NCI-H82 (cell line): Measurements from ENCODE around the gene SUSD4.

ENCODE experiments used
- DNase-seq: peaks from one replicate; lab custom pipeline; 2025; lab: John Stamatoyannopoulos, UW

Gene SUSD4

DNA sequence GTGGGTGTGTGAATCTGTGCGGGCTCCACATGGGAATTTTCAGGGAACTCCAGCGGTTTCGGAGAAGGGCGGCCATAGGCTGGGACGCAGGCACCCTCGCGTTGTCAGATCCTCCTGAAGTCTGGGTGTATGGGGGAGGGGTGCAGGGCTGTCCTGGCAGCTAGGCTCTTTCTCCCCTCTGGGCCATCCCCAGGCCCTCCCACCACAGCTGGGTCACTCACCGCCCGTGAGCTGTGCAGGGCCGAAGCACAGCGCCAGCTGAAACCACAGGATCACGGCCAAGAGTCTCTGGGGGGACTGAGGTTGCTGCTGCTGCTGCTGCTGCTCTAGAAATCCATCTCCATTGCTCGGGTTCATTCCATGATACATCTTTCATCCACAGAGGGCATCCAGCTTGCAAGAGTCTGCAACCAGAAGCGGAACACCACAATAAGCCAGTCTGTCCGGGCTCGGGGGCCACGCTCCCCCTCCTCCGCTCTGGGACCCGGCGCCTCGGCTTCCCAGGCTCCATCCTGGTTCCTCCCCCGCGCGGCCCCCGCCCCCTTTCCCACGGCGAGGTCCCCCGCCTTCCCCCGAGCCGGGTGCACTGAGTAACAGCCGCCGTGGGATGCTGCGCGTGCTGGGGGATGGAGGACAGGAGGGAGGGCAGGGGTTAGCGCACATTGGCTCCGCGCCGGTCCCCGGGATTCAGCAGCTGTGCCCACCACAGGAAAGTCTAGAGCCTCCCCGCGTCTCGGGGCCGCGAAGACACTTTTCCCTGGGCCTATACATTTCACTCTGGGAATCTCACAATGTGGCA is 720 bp downstream of the SUSD4 start:
- peak; percentile 65 for DNase-seq

DNA sequence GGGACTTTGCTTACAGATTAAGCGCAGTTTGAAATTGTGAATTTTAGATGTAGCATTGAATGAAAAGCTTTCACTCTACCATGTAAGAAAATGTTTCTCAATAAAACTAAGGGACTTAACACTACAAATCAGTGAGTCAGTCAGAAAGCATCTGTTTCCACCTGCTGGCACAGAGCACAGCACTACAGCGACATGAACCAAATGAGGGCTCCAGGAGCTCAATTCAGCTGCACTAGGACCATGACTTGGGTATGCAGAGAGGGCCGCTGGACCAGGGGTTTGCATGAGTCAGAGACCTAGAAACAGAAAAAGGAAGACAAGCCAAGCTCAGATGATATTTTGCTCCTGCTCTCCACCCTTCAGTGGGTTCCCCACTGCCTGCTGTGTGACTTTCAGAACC is 5.2 kb downstream of the SUSD4 start:
- no peak for DNase-seq

DNA sequence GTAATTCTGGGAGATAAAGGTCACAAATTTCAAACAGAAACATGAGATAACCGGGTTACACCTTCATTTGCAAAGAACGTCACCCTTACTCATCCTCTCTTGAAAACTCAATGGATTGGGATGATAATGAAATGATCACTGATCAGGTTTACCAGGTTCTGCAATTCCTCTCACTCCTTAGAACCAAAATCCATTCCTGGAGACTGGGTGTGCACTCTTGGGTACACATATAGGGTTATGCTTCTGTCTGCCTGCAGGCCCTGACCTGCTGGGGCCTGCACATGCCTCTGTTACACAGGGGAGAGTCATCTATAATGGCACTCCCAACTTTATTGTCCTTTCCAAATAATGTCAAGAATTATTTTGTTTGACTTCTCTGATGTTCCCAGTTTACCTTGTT is 8.3 kb downstream of the SUSD4 start:
- DNase-seq: no peak

DNA sequence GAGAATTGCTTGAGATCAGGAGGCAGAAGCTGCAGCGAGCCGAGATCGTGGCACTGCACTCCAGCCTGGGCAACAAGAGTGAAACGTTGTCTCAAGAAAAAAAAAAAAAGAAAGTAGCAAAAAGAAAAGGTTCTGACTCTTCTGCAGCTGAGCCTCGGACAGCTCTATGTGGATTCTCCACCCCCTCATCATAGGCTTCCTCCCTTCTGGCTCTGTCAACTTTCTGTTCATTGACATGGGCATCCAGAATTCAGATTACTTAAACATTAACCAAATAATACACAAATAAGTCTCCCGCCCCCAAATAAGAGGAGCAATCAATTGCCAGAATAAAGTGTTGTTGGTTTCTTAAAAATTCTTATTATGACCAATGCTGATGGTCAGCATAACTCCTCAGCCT is 10.0 kb downstream of the SUSD4 start:
- no peak for DNase-seq

DNA sequence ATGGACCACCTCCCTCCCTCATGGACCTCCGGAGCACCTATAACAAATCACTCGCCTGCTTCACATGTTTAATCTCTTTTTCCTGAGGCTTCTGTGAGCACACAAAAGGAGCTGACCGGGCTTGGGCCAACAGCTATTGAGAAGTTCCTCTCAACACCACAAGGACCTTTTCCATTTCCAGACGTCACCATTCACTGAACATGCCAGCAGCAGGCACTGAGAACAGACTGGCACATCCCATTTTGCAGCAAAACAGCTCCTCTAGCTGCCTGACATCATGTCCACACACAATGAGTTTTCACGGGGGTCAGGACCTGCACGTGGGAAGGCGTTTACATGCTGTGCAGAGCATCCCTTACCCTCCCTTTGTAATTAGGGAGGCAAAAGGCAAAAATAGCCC is 11.0 kb downstream of the SUSD4 start:
- DNase-seq: no peak

DNA sequence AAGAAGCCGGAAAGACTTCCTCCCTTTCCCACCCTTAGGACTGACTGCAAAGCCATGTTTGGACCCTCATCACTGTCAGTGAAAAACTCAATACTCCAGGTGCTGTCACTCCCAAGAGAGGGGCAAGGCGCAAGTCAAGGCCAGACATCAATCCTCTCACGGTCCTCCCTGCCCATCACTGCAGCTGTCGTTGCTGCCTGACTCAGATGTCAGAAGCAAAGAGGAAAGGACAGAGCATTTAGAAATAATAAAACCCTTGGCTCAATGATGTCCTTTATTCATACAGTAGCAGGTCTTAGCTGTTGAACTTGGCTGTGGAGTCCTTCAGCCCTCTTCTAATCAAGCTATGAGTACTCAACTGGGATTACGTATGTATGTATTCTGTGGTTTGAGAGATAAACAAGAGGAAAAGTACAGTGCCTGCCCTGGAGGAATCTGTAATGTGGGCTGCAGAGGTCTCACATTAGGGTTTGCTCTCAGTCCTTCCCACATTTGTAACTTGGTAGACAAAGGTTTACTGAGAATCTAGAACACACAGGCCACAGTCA is 13.5 kb downstream of the SUSD4 start:
- DNase-seq: no peak

DNA sequence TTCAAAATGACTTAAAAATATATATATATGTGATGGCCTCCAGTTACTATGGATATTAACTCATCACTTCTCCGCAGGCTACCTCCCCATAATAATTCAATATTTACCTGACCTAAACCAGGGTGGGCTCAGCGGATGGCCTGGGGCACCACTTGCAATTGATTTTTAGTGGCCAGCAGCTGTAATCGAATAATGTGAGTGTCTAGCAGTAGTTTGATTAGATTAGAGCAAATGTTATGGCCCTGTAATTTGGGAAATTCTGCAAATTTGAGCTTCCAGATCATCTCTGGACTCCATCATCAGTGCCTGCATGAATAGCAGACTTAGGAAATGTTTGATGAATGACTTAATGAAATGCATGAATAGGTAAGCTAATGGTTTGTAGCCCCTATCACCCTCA is 14.7 kb downstream of the SUSD4 start:
- DNase-seq: no peak

DNA sequence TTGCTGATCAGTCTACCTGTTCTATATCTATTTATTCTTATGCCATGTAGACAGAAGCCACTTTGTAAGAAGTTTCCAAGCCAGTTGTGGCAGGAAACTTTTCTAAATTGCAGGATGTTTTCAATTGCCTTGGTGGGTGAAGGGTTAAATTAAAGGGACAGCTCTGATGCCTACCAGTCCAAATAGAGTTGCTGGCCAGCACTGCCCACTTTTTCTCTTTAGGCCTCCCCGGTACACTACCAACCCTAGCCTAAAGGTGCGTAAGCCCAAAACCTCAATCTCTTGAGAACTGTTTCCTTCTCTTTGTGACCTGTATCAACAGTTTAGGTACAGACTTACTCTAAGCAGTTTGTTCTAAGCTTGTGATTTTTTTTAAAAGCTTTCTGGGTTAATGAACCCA is 15.5 kb downstream of the SUSD4 start:
- no peak for DNase-seq

DNA sequence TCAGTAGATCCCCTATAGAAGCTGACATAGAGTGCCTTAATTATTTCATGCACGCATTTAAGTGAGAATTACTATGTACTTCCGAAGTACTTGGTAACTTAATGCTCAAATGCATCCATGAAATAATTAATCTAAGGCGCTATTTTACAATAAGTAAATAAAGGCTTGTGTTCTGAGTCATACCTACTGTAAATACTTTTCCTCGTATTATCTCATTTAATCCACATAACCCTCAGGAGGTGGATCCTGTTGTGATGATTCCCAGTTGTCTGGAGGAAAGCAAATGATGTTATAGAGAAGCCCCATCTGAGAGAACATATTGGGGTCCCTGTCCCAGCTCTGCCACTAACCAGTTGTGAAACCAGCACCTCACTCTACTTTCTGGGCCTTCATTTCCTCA is 16.4 kb downstream of the SUSD4 start:
- no peak for DNase-seq

DNA sequence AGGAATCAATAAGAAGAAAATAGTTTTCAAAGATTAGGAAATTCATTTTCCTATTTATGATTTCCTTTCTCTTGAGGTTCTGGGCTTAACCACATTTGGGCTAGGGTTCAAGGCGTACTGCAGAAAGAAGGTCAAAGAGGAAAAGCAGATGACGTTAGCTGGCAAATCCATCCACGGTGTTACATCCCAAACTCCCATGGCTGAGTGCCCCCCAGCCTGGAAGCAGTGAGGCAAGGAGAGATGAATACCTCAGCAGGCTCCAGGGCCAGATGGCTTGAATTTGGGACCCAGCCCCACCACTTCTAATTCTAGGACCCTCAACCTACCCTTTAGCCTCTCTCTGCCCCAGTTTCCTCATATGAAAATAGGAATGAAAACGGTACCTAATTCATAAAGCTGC is 17.7 kb downstream of the SUSD4 start:
- no peak for DNase-seq

DNA sequence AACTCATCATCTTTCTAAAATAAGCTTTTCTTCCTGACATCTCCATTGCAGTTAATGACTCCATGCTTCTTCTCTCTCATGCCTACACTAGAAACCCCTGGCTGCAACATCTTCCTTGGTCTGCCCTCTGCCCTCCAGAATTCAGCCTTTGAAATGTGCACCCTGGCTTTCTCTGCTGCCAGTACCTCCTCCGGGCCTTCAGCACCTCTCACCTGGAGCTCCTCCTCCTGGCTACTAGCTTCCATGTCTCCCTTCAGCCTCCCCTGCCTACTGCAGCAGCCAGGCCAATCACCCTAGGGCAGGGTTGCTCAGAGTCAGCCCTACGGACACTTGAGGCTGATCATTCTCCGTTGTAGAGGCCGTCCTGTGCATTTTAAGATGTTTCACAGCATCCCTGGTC is 18.3 kb downstream of the SUSD4 start:
- no peak for DNase-seq

DNA sequence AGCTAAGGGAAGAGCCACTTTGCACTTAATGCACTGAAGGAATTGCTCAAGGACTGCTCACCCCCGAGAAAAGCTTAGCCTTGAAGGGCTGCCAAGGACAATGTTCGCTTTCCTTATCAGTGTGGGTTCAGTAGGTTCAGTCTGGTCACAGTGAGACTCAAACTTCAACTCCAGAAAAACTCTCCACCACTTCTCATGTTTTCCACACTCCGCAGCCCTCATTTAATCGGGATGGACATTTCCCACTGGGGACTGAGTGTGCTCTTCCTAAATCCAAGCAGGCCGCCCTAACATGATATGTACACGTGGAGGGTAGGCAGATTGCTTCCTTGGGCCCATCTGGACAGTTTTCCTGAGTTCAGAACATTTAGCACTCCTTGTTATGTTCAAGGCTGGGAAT is 19.5 kb downstream of the SUSD4 start:
- DNase-seq: no peak

DNA sequence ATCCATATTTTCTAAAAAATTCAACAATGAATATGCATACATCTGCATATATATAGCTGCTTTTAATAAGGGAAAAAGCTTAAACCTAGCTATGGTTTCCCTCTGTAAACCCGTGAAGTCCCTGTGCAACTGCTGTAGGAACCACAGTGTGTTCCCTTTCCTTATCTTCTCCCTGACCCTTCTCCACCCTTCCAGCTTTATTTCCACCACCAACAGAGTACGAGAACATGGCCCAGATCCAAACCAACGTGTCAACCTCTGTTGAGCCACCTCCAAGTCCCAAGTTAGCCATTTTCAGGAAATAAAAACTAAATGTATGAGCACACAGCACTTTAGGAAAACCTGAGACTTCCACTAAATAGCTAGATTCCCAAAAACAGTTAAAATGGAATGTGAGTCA is 20.3 kb downstream of the SUSD4 start:
- no peak for DNase-seq

DNA sequence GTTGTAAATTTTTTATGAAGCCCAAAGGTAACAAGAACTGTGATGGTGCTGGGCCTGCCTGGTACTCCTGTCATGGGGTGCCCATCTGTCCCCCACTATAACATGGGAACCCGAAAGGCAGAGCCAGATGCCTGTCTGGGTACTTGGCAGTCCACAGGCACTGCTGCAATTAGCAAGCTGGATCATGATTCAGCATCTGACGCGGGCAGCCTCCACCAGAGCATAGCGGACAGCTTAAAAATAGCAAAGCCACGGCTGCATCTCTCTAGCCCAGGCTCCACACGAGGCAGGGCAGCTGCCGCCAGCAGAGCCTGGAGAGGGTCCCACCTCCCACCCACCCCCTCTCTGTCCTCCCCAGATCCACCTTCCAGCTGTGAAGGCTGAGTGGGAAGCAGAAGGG is 22.9 kb downstream of the SUSD4 start:
- DNase-seq: peak; percentile 74

DNA sequence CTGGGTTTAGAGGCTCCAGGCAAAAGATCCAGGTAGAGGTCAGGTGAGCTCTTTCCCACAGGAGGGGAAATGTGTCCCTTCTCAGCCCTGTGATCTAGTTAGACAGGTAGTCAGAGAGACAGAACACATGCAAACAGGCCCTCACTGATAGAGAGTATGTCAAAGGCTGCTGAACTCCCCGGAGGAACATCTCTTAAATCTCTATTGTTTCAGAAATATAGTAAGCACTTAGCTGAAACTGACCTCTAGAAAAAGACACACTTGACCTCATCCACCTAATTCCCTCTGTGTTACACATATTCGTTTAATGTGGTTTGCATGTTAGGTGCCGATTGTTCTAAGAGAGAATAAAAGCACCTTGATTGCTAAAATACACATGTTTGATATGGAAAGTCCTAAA is 23.3 kb downstream of the SUSD4 start:
- DNase-seq: no peak

DNA sequence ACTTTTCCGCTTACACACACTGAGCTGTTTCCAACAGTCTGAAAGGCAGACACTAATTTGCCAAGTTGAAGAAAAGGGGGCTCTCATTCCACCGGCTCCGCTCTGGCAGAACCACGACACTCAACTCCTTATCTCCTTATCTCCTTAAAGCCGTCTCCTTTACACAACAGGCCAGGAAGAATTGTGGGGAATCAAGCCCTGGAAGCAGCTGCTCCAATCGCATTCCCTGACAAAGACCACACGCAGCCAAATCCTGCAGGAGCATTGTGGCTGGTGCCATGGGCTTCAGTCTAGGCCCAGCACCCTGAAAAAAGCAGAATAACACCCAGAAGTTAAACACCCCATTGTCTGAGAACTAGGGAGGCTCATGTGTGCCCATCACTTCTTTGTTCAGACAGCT is 24.1 kb downstream of the SUSD4 start:
- peak; percentile 75 for DNase-seq

DNA sequence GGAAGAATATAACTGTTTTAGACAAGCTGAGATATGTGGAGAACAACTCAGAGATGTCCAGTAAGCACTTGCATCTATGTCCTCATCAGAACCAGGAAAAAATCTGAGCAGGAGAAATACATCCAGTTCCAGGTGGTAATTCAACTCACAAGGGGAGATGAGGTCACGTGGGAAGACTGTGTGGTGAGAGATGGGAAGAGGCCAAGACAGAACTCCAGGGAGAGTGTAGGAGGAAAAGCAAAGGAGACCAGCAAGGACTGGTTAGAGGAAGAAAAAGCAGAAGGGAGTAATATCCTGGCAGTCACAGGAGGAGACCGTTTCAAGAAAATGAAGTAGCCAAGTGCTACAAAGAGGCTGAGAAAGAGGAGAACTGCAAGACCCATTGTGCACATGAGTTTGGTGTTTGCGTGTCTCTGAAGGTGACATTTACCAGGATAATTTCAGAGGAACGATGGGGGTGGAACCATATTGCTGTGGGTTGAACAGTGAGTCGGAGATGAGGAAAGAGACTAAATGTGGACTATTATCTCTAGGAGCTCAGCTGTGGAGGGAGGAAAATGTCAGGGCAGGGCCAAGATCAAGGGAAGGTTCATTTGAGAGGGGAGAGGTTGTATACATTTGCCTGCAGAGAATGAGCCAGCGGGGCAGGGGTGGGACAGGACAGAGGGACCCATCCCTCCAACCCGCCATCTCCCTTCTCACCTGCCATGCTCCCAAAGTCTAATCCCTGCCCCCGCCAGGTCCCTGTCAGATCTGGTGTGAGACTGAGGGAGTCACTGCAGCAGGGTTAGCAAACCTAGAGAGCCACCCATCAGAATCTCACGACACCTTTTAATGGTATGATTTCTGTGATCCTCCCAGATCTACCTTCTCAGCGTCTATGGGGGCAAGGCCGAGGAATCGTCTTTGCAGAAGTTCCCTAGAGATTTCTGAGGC is 24.9 kb downstream of the SUSD4 start:
- DNase-seq: peak; percentile 26

DNA sequence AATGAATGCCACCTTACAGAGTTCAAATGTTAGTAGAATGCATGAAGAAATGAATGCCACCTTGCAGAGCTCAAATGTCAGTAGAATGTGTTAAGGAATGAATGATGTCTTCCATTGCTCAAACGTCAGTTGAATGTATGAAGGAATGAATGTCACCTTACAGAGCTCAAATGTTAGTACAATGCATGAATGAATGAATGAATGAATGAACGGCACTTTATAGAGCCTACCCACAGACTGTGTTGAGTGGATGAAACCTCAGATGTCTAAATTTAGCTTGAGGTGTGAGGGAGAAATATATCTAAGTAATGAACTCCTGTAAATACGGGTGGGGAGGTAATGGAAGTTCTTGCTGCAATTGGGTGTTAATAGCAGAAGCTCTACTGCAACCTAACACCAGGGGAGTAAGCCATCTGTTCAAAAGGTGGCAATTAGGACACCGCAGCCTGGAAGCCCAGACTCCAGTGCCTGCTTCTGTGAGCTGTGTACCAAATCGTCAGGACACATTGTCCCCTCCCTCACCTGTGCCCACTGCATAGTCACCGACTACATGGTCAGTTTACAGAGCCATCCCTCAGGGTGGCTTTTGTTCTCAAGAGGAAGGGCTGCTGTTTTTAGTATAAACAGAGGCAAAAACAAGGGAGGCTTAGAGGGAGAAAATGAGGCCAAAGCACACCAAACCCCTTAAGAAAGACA is 26.7 kb downstream of the SUSD4 start:
- DNase-seq: peak; percentile 70

DNA sequence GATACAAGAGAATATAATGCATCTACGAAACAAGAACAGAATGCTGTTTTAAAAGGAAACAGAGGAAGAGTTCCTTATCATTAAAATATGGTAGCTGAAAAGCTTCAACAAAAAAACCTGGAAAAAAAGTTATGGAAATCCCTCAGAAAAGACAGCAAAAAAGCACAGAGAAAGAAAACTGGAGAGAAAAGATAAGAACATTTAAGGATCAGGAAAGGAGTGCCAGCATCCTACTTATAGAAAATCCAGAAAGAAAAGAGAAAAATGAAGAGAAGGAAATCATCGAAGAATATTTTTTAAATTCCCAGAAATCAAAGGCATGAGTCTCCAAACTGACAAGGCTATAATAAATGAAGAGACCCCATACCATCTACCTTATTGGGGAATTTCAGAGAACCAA is 29.8 kb downstream of the SUSD4 start:
- no peak for DNase-seq

DNA sequence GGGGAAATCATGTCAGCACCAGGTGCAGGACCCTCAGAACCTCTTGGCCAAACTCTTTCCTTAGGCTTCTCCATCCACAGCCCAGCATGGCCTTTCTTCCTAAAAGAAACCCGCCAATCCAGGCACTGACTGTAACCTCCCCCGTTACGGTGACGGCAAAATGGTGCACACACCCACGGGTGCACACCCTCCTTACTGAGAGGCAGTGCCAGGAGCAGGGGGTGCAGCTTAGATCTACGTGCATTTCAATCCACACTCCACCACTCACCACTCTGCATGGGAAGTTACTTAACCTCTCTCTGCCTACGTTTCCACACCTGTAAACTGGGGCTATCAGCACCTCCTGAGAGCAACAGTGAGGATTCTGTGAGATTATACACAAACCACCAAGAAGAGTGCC is 31.0 kb downstream of the SUSD4 start:
- DNase-seq: no peak

DNA sequence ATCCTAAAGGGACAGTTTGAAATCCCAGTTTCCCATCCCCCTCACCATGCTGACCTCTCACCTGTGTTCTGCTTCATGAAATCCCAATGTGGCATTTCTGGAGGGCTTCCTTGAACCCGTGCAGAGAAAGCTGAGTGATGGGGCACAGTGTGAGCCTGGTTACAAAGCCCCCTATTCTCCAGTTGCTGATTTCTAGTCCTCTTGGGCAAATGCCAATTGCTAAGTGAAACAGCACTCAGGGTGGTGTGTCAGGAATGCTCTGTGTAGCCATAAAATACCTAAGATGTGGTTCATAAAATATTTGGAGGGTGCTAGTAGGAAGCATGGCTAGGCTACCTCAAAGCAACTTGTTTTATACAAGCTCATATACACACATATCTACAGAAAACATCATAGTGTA is 32.0 kb downstream of the SUSD4 start:
- DNase-seq: no peak

DNA sequence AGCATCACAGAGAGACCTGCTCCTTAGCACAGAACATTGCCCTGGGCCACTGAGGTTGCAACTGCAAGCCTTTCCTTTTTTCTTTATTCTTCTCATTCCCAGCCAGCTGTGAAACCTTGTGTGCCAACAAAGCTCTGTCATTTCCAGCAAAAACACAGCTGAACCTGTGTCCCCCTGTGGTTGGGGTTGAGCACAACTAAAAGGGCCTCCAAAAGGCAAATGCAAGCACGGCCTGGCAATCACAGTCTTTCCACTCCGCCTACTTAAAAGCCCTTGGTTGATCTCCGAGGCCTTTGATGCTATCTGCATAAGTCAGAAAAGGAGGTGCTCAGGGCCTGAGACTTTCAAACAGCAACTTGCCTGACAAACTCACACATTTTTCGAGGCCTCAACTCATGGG is 32.7 kb downstream of the SUSD4 start:
- DNase-seq: no peak
